ENCODE measurements around the gene CDCP2. TPM values are rescaled to one million over a fixed set of nuclear protein-coding genes. Genes with fewer than 3 reads are reported as not detected.

CDCP2 gene
- total RNA-seq: not detected

- Mint-ChIP-seq H3K27ac (no peak within 1 kb of the TSS), H3K9me3 (no peaks in the 10 kb centered on the region), H3K36me3 (ENCODE audit: insufficient read depth in 2 of 2) (no peaks in the 10 kb centered on the region), H3K27me3 (ENCODE audit: low read depth) (no peaks in the 10 kb centered on the region), H3K4me1 (ENCODE audit: low read depth) (no peaks in the 10 kb centered on the region), H3K4me3 (no peak within 1 kb of the TSS)
- ATAC-seq (replicated peaks in 1 of 2): no peak
- DNase-seq: no peak
These were observed at the start of gene CDCP2 for GRCh38 chr1:54152696-54153095. Gene CDCP2 (minus strand): TSS chr1:54153000. CDS start chr1:54152922, 78 bp downstream.

DNA sequence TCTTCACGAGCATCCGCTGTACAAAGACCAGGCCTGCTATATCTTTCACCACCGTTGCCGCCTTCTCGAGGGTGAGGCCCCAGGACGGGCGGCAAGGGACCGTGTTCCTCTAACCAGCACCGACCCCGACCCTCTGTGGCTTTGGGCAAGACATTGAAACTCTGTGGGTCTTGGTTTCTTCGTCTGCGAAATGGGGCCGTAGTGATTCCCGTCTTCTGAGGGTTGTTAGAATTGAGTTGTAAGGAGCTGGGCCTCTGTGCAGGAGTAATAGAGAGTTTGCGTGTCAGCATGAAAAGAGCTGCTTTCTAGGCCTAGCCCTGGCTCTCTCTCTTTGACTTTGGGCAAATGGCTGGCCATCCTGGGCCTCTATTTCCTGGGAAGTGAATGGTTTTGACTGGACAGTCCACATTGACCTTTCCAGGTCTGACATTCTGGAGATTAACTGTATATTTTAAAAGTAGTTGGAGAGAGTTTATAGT is 47.8 kb upstream of the CDCP2 start:
- ATAC-seq (replicated peaks in 1 of 2): peak; percentile 2

DNA sequence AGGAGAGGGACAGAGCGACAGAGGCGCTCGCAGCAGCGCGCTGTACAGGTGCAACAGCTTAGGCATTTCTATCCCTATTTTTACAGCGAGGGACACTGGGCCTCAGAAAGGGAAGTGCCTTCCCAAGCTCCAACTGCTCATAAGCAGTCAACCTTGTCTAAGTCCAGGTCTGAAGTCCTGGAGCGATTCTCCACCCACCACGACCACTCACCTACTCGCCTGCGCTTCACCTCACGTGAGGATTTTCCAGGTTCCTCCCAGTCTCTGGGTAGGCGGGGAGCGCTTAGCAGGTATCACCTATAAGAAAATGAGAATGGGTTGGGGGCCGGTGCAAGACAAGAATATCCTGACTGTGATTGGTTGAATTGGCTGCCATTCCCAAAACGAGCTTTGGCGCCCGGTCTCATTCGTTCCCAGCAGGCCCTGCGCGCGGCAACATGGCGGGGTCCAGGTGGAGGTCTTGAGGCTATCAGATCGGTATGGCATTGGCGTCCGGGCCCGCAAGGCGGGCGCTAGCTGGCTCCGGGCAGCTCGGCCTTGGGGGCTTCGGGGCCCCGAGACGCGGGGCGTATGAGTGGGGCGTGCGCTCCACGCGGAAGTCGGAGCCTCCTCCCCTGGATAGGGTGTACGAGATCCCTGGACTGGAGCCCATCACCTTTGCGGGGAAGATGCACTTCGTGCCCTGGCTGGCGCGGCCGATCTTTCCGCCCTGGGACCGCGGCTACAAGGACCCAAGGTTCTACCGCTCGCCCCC is 47.1 kb upstream of the CDCP2 start, which contains the start of the genes CYB5RL and MRPL37:
CYB5RL (minus strand) TSS at position 266 of the 754 bp plus-strand sequence. CDS start 4,414 bp downstream, outside the sequence.
MRPL37 (plus strand) TSS at position 403 of the 754 bp plus-strand sequence; CDS start at position 480, 77 bp downstream.
- peaks cover 5 to 7% of the 10 kb centered on the region in 2 donors for H3K36me3 Mint-ChIP-seq (ENCODE audit: insufficient read depth in 2 of 2)
- peaks cover 31% of the 10 kb centered on the region for H3K4me1 Mint-ChIP-seq (ENCODE audit: low read depth)
- peak within 1 kb of the TSS; percentile 94 for H3K27ac Mint-ChIP-seq
- ATAC-seq (replicated peaks in 1 of 2): peak; percentile 97
- peak; percentile 91 to 95 for DNase-seq
- no peaks in the 10 kb centered on the region for H3K9me3 Mint-ChIP-seq
- H3K27me3 Mint-ChIP-seq (ENCODE audit: low read depth): no peaks in the 10 kb centered on the region
- peak within 1 kb of the TSS; percentile 93 to 96 for H3K4me3 Mint-ChIP-seq

More for the DNA sequence above, 47.8 kb upstream of the CDCP2 start:
- no peaks in the 10 kb centered on the region for H3K9me3 Mint-ChIP-seq
- no peak for DNase-seq
- peak overlapping the region; percentile 94 for H3K27ac Mint-ChIP-seq
- H3K4me3 Mint-ChIP-seq: peak overlapping the region; percentile 93 to 96
- H3K4me1 Mint-ChIP-seq (ENCODE audit: low read depth): peaks cover 33% of the 10 kb centered on the region
- H3K27me3 Mint-ChIP-seq (ENCODE audit: low read depth): no peaks in the 10 kb centered on the region
- peaks cover 10 to 11% of the 10 kb centered on the region in 2 donors for H3K36me3 Mint-ChIP-seq (ENCODE audit: insufficient read depth in 2 of 2)

DNA sequence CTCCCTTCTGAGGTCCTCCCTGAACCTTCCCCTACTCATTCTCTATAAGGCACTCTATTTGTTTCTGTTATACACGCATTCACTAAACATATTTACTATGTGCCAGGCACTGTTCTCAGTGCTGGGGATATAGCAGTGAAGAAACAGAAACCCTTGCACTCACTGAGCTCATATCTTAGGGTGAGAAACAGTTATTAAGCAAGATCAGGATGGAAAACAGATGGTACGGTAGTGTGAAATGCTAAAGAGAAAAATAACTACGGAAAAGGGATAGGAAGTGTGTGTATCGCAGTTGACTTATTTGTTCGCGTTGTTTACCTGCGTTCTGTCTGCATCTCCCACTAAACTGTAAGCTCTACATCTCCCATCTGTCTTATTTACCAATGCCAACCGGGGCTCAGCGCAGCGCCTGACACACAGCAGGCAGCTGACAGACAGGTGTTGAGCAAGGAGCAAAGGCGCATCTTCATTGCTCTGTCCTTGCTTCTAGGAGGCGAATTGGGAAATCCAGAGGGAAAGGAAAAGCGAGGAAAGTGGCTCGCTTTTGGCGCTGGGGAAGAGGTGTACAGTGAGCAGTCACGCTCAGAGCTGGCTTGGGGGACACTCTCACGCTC is 46.5 kb upstream of the CDCP2 start:
- H3K4me1 Mint-ChIP-seq (ENCODE audit: low read depth): peaks cover 31% of the 10 kb centered on the region
- peak overlapping the region; percentile 93 to 96 for H3K4me3 Mint-ChIP-seq
- peaks cover 5 to 6% of the 10 kb centered on the region in 2 donors for H3K36me3 Mint-ChIP-seq (ENCODE audit: insufficient read depth in 2 of 2)
- H3K9me3 Mint-ChIP-seq: no peaks in the 10 kb centered on the region
- H3K27me3 Mint-ChIP-seq (ENCODE audit: low read depth): no peaks in the 10 kb centered on the region
- ATAC-seq (replicated peaks in 1 of 2): no peak
- H3K27ac Mint-ChIP-seq: peak overlapping the region; percentile 94
- DNase-seq: no peak

- no peaks in the 10 kb centered on the region for H3K4me1 Mint-ChIP-seq (ENCODE audit: low read depth)
- H3K27ac Mint-ChIP-seq: no peak overlapping the region
These were observed 40.7 kb upstream of the CDCP2 start for GRCh38 chr1:54193453-54193852.

GRCh38 chr1:54191525-54191924 is 38.7 kb upstream of the CDCP2 start:
- DNase-seq (no peak), ATAC-seq (replicated peaks in 1 of 2) (no peak)
- Mint-ChIP-seq H3K4me3 (no peak overlapping the region), H3K9me3 (no peaks in the 10 kb centered on the region), H3K27me3 (ENCODE audit: low read depth) (no peaks in the 10 kb centered on the region), H3K36me3 (ENCODE audit: insufficient read depth in 2 of 2) (no peaks in the 10 kb centered on the region), H3K4me1 (ENCODE audit: low read depth) (no peaks in the 10 kb centered on the region), H3K27ac (no peak overlapping the region)

More at GRCh38 chr1:54193453-54193852, 40.7 kb upstream of the CDCP2 start:
- Mint-ChIP-seq H3K4me3 (no peak overlapping the region), H3K27me3 (ENCODE audit: low read depth) (no peaks in the 10 kb centered on the region), H3K9me3 (no peaks in the 10 kb centered on the region), H3K36me3 (ENCODE audit: insufficient read depth in 2 of 2) (no peaks in the 10 kb centered on the region)
- no peak for ATAC-seq (replicated peaks in 1 of 2)
- no peak for DNase-seq

- Mint-ChIP-seq H3K27me3 (ENCODE audit: low read depth) (no peaks in the 10 kb centered on the region), H3K4me1 (ENCODE audit: low read depth) (no peaks in the 10 kb centered on the region), H3K4me3 (no peak overlapping the region), H3K36me3 (ENCODE audit: insufficient read depth in 2 of 2) (peaks cover 0 to 2% of the 10 kb centered on the region in 2 donors), H3K9me3 (no peaks in the 10 kb centered on the region), H3K27ac (no peak overlapping the region)
- ATAC-seq (replicated peaks in 1 of 2) (no peak), DNase-seq (no peak)
These were observed 37.7 kb upstream of the CDCP2 start for GRCh38 chr1:54190526-54190925.

DNA sequence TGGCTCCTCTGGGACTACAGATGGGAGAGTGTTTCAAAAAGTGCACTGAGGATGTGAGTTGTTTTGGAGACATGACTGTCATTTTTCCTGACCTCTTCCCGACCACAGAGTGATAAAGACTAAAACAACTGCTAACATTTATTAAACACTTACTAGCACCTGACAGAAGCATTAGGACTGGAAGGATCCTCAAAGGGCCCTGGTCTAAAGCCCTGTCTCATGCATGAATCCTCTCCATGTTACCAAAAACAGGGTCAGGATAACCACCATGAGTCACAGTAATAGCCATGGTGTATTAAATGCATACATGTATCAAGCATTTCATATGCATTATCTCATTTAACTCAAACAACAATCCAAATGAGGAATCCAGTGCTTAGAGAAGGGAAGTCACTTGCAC is 35.5 kb upstream of the CDCP2 start:
- Mint-ChIP-seq H3K27me3 (ENCODE audit: low read depth) (no peaks in the 10 kb centered on the region), H3K4me3 (no peak overlapping the region), H3K36me3 (ENCODE audit: insufficient read depth in 2 of 2) (peaks cover 0 to 3% of the 10 kb centered on the region in 2 donors), H3K27ac (no peak overlapping the region), H3K4me1 (ENCODE audit: low read depth) (no peaks in the 10 kb centered on the region), H3K9me3 (no peaks in the 10 kb centered on the region)
- no peak for ATAC-seq (replicated peaks in 1 of 2)
- DNase-seq: no peak

GRCh38 chr1:54186056-54186455 is 33.3 kb upstream of the CDCP2 start:
- no peak overlapping the region for H3K4me3 Mint-ChIP-seq
- H3K27me3 Mint-ChIP-seq (ENCODE audit: low read depth): no peaks in the 10 kb centered on the region
- no peak for DNase-seq
- no peak overlapping the region for H3K27ac Mint-ChIP-seq
- no peaks in the 10 kb centered on the region for H3K9me3 Mint-ChIP-seq
- H3K36me3 Mint-ChIP-seq (ENCODE audit: insufficient read depth in 2 of 2): peaks cover 0 to 7% of the 10 kb centered on the region in 2 donors
- H3K4me1 Mint-ChIP-seq (ENCODE audit: low read depth): no peaks in the 10 kb centered on the region
- ATAC-seq (replicated peaks in 1 of 2): no peak

- ATAC-seq (replicated peaks in 1 of 2) (no peak), DNase-seq (no peak)
- H3K27me3 Mint-ChIP-seq (ENCODE audit: low read depth): no peaks in the 10 kb centered on the region
- H3K4me3 Mint-ChIP-seq: no peak overlapping the region
- H3K4me1 Mint-ChIP-seq (ENCODE audit: low read depth): no peaks in the 10 kb centered on the region
- H3K9me3 Mint-ChIP-seq: no peaks in the 10 kb centered on the region
- peaks cover 0 to 6% of the 10 kb centered on the region in 2 donors for H3K36me3 Mint-ChIP-seq (ENCODE audit: insufficient read depth in 2 of 2)
- H3K27ac Mint-ChIP-seq: no peak overlapping the region
These were observed 28.0 kb upstream of the CDCP2 start for GRCh38 chr1:54180701-54181360.

DNA sequence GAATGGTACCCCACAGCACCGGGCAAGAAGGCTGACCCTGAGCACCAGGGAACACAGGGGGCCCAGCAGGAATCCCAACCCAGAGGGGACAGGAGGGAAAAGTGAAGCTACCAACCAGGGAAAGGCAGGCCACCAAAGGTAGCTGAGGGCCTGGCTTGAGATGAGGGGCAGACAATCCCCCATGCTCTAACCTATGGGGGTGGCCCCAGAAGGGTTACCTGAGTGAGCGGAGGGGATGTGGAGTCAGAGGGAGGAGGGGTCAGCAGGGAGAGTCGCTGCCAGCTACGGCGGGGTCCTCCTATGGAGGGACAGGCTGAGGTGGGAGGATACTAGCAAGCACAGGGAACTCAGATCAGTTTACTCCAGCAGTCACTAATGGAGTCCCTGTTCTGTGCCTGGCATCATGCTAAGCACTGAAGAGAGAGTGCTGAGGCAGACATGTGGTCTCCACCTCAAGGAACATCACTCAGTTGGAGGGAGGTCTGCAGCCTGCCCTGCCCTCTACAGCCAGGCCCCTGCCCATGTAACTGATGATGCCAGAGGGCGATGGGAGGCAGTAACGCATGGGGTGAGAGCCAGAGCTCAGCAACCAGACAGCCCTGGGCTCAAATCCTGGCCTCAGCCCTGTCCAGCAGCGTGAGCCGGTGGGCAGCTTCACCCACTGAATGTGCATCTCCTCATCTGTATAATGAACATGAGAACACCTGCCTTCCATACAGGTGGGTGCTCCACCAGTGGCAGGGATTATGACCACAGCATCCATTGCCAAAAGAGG is 25.7 kb upstream of the CDCP2 start:
- H3K27me3 Mint-ChIP-seq (ENCODE audit: low read depth): no peaks in the 10 kb centered on the region
- H3K4me1 Mint-ChIP-seq (ENCODE audit: low read depth): no peaks in the 10 kb centered on the region
- H3K36me3 Mint-ChIP-seq (ENCODE audit: insufficient read depth in 2 of 2): peaks cover 0 to 5% of the 10 kb centered on the region in 2 donors
- no peak overlapping the region for H3K27ac Mint-ChIP-seq
- no peak for ATAC-seq (replicated peaks in 1 of 2)
- H3K9me3 Mint-ChIP-seq: no peaks in the 10 kb centered on the region
- no peak overlapping the region for H3K4me3 Mint-ChIP-seq
- no peak for DNase-seq

DNA sequence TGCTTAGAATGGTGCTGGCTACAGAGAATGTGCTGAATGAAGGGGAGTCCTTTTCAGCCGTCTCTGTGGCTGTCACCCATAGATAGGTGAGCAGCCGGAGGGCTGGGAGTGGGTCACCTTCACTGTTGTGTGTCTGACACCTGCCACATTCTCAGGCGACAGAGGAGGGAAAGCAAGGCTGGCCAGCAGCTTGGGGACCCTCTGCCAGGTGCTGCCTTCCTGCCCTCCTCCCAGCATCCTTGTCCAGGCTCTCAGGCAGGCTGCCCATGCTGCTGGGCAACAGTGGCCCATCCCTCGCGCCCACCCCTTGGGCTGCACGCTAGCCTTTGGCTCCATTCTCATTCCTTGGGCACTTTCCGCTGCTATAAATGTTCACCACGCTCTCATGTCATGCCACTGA is 24.9 kb upstream of the CDCP2 start:
- Mint-ChIP-seq H3K27me3 (ENCODE audit: low read depth) (no peaks in the 10 kb centered on the region), H3K27ac (no peak overlapping the region), H3K4me3 (no peak overlapping the region), H3K9me3 (no peaks in the 10 kb centered on the region), H3K4me1 (ENCODE audit: low read depth) (no peaks in the 10 kb centered on the region), H3K36me3 (ENCODE audit: insufficient read depth in 2 of 2) (peaks cover 0 to 2% of the 10 kb centered on the region in 2 donors)
- DNase-seq: no peak
- ATAC-seq (replicated peaks in 1 of 2): no peak

Data from activated T-cell treated with anti-CD3 and anti-CD28 coated beads, Interleukin-2, amount 50 U/mL, for 72 hours (primary cell).